ENCODE measurements around the gene NELL2. TPM values are rescaled to one million over a fixed set of nuclear protein-coding genes. Genes with fewer than 3 reads are reported as not detected.

NELL2 gene
- total RNA-seq, 4 donors from 2014 or later = 0.51 to 4.2 (median 1.8) TPM

- TF ChIP-seq, protein P1, sequence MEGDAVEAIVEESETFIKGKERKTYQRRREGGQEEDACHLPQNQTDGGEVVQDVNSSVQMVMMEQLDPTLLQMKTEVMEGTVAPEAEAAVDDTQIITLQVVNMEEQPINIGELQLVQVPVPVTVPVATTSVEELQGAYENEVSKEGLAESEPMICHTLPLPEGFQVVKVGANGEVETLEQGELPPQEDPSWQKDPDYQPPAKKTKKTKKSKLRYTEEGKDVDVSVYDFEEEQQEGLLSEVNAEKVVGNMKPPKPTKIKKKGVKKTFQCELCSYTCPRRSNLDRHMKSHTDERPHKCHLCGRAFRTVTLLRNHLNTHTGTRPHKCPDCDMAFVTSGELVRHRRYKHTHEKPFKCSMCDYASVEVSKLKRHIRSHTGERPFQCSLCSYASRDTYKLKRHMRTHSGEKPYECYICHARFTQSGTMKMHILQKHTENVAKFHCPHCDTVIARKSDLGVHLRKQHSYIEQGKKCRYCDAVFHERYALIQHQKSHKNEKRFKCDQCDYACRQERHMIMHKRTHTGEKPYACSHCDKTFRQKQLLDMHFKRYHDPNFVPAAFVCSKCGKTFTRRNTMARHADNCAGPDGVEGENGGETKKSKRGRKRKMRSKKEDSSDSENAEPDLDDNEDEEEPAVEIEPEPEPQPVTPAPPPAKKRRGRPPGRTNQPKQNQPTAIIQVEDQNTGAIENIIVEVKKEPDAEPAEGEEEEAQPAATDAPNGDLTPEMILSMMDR (IDR thresholded peaks at IDR 0.05; ENCODE audit: low read depth) = no peak
These were observed 186.5 kb downstream of the NELL2 start for GRCh38 chr12:44689587-44689986.

- TF ChIP-seq, protein P1 (IDR thresholded peaks at IDR 0.05; ENCODE audit: low read depth) = no peak
These were observed 198.4 kb downstream of the NELL2 start for GRCh38 chr12:44677724-44678123.

GRCh38 chr12:44674875-44675274, 201.2 kb downstream of the NELL2 start:
- TF ChIP-seq, protein P1 (IDR thresholded peaks at IDR 0.05; ENCODE audit: low read depth) = no peak

DNA sequence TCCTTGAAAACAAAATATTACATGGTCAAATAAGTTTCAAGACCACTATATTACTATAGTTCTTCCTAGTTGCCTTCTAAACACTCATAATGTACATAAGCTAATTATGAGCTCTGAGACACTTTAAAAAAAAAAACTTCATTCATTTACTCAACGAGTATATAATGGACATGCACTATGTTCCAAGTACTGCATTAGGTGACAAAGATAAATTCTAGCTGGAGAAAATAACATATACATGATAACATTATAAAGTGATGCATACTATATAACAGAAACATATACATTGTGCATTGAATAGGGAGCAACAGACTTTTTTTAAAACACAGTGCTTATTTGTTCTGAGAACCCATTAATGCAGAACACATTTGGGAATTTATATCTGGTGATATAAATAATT, 202.3 kb downstream of the NELL2 start:
- TF ChIP-seq, protein P1 (IDR thresholded peaks at IDR 0.05; ENCODE audit: low read depth) = no peak

DNA sequence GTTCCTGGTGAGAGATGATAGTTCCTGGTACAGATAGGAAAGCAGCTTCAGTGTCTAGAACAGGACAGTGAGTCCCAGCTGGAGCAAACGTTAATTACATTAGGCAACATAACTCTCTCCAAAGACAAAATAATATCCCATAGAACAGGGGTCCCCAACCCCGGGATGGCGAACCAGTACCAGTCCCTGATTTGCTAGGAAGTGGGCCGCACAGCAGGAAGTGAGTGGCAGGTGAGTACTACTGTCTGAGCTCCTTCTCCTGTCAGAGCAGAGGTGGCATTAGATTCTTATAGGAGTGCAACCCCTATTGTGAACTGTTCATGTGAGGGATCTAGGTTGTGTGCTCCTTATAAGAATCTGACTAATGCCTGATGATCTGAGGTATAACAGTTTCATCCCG, 204.1 kb downstream of the NELL2 start:
- TF ChIP-seq, protein P1 (IDR thresholded peaks at IDR 0.05; ENCODE audit: low read depth) = no peak

DNA sequence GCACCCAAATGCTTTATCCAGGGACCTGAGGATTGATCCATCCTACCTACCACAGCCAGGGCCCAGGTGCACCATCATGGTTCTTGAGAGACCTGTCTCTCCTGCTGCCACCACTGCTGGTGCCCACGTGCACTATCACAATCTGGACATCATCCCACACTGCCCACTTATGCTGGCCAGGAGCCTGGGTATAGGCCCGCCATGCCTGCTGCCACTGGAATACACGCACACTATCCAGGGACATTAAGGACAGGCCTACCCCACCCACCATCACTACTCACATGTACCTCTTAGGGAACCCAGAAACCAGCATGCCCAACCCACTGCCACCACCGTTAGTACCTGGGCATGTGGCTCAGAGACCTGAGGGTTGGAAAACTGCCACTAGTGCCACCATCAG, 207.7 kb downstream of the NELL2 start:
- TF ChIP-seq, protein P1 (IDR thresholded peaks at IDR 0.05; ENCODE audit: low read depth) = no peak

- TF ChIP-seq, protein P1 (IDR thresholded peaks at IDR 0.05; ENCODE audit: low read depth) = no peak
These were observed 208.7 kb downstream of the NELL2 start for GRCh38 chr12:44667461-44667860.
